Left lobe of liver (tissue), 2 donors: ENCODE data around the gene CXCL8. TPM values are rescaled to one million over a fixed set of nuclear protein-coding genes. Genes with fewer than 3 reads are reported as not detected.

ENCODE experiments used
- ATAC-seq: fragments of 200-7000 bp; cut with Tn5 transposase; one replicate; pipeline ENCODE4 v1.9.1; 2020; ENCODE audit warnings: mild to moderate bottlenecking, moderate library complexity
- DNase-seq: peaks from one replicate; pipeline ENCODE4 v3.0.0-alpha.2; 2020; ENCODE audit warnings: low spot score
- total RNA-seq: library from RNA; stranded (reverse); gene quantifications from one replicate; pipeline ENCODE4 v1.2.1, GENCODE V29; 2021
- donor health status: DM: no; HTN: no; CAD: no; lungs with moderate emphysema.
- donor health status: DM: no; HTN: yes; CAD: no.

CXCL8 gene
- total RNA-seq, 1 donor from 2014 or later: 0.28 TPM

DNA sequence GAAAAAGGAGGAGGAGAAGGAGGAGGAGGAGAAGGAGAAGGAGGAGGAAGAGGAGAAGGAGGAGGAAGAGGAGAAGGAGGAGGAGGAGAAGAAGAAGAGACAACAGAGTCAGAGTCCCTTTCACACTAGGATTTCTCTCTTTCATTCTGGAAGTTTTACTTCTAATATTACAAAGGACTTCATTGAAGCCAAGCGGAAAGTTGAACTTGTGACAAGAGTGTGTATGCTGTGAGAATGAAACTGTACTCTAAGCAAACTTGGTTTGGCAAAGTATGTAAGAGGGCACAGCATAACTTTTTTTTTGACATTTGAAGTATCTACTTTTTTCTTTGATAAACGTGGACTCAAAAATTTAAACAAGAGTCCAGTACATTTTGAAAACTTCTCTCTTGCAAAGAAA, 48.0 kb downstream of the CXCL8 start:
- ATAC-seq (no peak), DNase-seq (no peak)

Other genes starting within 250 kb of the CXCL8 start
- gene RASSF6, start 120.1 kb upstream of the CXCL8 start, total RNA-seq: 0.23 TPM
- gene CXCL6, start 96.1 kb downstream of the CXCL8 start, total RNA-seq: 1.1 TPM
- not detected for gene PF4V1, start 112.7 kb downstream of the CXCL8 start, total RNA-seq
- 0.23 TPM for gene CXCL1, start 128.8 kb downstream of the CXCL8 start, total RNA-seq
- 1.3 TPM for gene PF4, start 241.5 kb downstream of the CXCL8 start, total RNA-seq
- gene PPBP, start 247.6 kb downstream of the CXCL8 start, total RNA-seq: 1.4 TPM